ENCODE results near the gene ZNHIT6.
"Not testable (repeated sequence)": the region's sequence is repeated elsewhere in the genome, so short reads cannot be mapped to it uniquely, and the experiment has no call there.

- TF ChIP-seq TOX (CRISPR knock-in tag; IDR thresholded peaks at IDR 0.05; ENCODE audit: borderline replicate concordance); TCF4 (CRISPR knock-in tag; IDR thresholded peaks at IDR 0.05; ENCODE audit: borderline replicate concordance); PPARA (CRISPR knock-in tag; IDR thresholded peaks at IDR 0.05; ENCODE audit: borderline replicate concordance); TSHZ2 (CRISPR knock-in tag; IDR thresholded peaks at IDR 0.05); GLIS3 (CRISPR knock-in tag; IDR thresholded peaks at IDR 0.05); ZFP30 (CRISPR knock-in tag; IDR thresholded peaks at IDR 0.05); RARB (CRISPR knock-in tag; IDR thresholded peaks at IDR 0.05); ZFP3 (CRISPR knock-in tag; IDR thresholded peaks at IDR 0.05); ZNF565 (CRISPR knock-in tag; conservative IDR thresholded peaks at IDR 0.05; ENCODE audit: low read depth); ARNTL (CRISPR knock-in tag; IDR thresholded peaks at IDR 0.05; ENCODE audit: borderline replicate concordance, low read depth); ZNF70 (CRISPR knock-in tag; IDR thresholded peaks at IDR 0.05); CSDC2 (CRISPR knock-in tag; IDR thresholded peaks at IDR 0.05); ISL1 (CRISPR knock-in tag; IDR thresholded peaks at IDR 0.05): not testable (repeated sequence)
Observed at GRCh38 chr1:85714418-85715114, 6.3 kb upstream of the ZNHIT6 start.
